HG02852 (cell line): ENCODE measurements around the gene HS1BP3.

Source experiments
- ATAC-seq: cut with Tn5 transposase; IDR thresholded peaks from one replicate; pipeline ENCODE4 v1.9.1; 2021; ENCODE audit warnings: mild to moderate bottlenecking, moderate library complexity; ENCODE audit not compliant: unreplicated experiment

HS1BP3 gene

DNA sequence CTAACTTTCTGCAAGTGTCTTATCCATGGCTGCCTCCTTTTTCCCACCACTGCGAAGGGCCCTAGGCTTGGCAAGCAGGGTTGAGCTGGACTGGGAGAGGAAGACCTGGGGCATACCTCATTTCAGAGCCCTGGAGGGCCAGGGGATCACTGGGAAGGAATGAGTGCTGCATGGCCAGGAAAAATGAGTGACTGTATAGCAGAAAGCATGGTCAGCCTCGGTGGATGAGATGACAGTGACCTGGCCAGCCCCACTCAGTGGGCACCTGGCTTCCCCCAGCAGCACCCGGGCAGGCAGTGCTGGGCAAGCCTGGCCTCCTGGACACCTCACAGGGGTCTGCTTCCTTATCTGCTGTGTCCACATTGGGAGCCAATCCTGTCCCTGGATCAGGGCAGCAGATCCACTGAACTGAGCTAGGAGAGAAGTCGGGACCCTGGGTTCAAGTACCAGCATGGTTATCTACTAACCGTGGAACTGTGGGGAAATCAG lies 76.4 kb downstream of the HS1BP3 start:
- no peak for ATAC-seq

DNA sequence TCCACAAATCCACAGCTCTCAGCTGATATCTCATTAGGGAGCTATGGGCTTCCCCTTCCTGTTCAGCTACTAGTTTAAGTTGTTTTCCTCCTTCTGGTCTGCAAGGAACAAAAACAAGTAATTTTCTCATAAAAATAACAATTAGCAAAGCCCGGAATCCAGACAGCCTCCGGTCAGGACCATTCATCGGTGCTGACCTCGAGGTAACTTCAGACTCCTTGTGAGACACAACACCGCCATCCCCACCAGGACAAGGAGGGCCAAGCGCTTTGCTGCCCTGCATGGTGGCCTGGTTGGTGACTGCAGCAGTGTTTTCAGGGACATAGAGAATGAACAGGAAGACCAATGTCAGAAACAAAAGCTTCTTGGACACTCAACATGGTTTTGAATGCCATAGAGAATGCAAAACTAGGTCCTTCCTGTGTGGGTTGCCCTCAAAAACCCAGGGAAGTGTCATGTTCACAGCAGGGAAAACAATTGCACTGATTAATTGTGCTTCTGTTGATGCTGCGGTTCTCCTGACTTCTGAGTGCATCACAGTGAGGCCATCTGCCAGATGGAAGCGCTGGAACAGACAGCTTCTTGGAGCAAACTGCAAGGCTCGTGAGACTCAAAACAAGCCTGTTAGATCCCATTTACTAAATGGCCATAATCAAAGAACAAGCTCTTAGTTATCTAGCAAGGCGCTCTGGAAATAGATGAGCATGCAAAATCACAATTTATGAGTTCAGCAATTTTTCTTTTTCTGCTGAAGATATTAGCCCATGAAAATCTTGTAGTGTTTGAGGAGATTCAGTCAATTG lies 77.1 kb downstream of the HS1BP3 start:
- ATAC-seq, result no peak

DNA sequence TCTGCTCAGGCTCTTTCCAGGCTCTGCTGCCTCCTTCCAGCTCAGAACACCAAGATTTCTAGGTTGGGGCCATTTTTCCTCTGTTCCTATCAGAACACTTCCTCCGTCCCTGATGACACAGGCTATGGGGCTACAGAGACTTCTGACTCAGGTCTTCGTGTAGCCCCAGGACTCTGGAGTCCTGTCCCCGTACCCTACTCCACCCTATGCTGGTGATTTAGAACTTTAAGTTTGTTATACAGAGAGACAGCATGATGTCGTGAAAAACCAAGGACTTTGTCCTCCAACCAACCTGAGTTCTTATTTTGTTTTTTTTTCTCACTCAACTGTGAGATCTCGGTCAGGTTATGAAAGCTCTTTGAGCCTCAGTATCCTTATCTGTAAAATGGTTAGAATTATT lies 78.7 kb downstream of the HS1BP3 start:
- no peak for ATAC-seq

DNA sequence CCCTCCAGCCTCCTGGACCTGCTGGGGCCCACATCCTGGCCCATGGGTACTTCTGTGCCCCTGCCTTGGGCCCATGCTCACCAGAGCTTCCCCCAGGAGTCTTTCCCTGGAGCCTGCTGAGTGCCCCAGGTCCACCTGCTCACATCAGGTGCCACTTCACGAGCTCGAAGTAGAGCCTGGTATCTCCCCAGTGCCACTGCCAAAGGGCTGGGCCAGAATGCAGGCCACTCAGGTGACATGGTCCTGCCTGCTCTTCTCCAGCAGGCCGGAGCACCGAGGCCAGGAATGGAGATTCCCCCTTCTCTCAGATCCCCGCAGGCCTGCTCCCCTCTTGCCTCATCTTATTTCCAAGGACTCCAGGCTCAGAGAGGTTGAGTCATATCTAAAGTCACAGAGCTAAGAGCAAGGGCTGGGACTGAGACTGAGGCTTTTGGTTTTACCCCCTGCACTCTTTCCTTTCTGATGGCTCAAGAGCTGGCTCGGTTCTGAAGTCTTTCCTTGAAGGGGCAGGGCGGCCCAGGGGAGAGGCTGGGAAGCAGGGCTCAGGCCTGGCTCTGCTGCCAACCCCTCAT lies 79.2 kb downstream of the HS1BP3 start:
- ATAC-seq, result no peak

DNA sequence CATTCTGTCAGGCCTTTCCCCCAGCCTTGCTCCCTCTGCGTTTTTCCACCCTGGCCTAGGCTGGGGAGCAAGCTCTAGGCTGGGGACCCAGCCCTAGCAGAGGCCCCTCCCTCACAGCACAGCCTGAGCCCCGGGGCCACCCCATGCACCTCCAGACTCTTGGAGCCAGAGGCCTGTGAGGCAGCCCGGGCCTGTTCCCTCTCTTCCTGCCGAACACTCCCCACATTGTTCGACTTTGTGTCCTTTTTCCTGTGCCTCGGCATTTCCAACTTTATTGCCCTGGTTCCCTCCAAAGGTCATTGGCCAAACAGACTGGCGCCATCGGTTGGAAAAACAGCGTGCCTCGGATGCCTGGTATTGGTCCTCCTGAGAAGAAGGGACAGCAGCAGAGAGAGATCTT lies 79.7 kb downstream of the HS1BP3 start:
- no peak for ATAC-seq

DNA sequence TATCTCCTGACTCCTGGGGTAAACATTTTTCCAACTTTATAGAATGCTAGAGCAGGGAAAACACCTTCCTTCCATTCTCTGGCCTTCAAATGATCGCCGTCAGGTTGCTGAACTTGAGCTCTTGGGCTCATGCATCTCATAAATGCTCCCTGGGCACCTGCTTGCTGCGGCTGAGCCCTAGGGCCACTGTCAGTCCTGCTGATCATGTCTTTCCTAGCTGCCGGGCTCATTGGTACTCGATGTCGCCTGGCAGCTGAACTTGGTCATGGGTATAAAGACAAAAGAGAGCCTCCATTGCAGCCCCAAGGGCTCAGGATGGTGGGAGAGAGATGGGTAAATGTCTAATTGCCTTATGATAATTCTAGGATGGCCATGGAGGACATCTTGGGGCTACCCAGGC lies 80.6 kb downstream of the HS1BP3 start:
- no peak for ATAC-seq

DNA sequence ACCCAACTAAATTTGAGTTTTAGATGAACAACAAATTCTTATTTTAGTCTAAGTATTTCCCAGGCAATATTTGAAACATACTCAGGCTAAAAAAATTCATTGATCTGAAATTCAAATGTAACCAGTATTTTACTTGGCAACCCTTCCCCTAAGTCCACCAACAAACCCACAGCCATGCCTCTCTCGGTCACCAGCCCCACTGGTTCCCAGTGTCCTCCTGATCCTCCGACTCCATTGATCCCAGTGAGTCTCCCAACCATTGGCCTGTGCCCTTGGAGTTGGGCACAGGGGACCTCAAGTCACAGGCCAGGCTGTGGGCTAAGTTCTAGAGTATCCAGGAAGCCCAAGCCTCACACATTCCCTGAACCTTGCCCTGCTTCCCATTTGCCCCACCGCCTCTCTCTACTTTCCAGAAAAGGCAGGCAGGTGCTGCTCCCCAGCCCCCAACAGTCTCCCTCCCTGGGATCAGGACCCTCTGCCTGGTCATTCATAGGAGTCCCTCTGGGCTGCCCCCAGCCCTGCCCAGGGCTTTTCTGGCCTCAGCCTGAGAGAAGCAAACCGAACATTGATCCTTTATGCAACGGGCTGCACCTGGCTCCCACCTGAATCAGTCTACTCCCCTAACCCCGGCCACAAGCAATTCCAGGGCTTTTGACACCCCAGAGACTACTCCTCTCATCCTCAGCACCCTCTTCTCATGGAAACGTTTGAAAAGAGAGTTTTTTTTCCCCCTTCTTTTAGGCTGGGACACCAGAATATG lies 81.3 kb downstream of the HS1BP3 start:
- ATAC-seq, result no peak

DNA sequence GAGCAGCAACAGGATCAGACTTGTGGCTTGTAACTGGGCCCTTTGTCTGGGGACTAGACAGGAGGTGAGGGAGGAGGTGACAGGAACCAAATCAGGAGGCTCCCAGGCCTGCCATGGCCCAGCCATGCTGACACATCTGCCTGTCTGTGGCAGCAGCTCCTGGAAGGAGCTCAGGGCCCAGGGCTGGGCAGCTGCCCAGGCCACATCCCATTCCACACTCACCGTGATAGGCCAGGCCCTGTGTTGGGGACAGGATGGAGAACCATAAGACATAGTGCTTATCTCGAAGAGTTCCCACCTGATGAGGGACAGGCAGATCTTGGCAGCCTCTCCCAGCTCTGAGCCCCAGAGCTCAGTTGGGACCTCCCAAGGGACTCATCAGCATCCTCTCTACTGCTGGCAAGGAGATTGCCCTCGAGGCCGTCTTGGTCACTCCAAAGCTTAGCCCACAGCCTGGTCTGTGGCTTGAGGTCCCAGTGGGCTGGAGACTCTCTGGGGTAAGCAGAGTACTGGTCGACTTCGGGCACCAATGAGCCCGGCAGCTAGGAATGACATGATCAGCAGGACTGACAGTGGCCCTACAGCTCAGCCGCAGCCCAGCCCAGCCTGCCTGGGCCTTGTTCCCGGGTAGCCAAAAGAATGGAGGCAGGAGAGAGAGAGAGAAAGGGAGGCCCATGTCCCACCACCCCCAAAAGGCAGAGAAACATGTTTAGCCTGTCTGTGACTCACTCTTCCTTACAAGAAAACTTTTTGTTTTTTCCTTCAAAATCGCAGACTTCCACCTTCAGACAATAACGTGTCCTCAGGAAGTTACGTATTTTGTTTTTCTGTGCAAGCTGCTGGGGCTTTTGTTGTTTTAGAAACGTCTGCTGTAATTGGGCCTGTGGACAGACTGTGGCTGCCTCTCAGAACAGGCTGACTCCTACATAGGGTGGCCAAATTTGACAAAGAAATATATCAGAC lies 82.1 kb downstream of the HS1BP3 start:
- ATAC-seq, result no peak

DNA sequence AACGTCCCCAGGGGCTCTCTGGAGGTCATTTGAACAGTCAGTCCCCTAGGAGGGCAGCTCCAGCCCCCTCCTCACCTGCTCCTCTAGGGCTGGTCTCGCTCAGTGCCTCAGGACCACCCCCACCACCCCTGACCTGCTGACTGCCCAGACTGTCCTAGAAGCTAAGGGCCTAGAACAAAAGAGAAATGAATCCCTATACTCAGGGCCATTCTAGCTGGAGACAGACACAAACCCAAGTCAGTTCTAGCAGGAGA lies 83.0 kb downstream of the HS1BP3 start:
- ATAC-seq, result no peak
